Neural crest cell (in vitro differentiated cells): ENCODE results near the gene SCRN3. TPM values are rescaled to one million over a fixed set of nuclear protein-coding genes. Genes with fewer than 3 reads are reported as not detected.

Source experiments
- DNase-seq: peaks from one replicate; pipeline ENCODE4 v3.0.0; 2021; ENCODE audit warnings: low read depth, mixed read lengths, low spot score
- H3K27ac Mint-ChIP-seq: one replicate; pipeline ENCODE4 v1.8.0; 2021; ENCODE audit warnings: mild to moderate bottlenecking, mixed read lengths; ENCODE audit not compliant: unreplicated experiment
- H3K27me3 Mint-ChIP-seq: 2 replicates; pipeline ENCODE4 v1.8.0; 2021; ENCODE audit warnings: low read depth, mild to moderate bottlenecking, mixed read lengths
- H3K36me3 Mint-ChIP-seq: 2 replicates; pipeline ENCODE4 v1.8.0; 2021; ENCODE audit warnings: low read depth, mild to moderate bottlenecking, mixed read lengths
- H3K4me1 Mint-ChIP-seq: 2 replicates; pipeline ENCODE4 v1.8.0; 2021; ENCODE audit warnings: mixed read lengths
- H3K4me3 Mint-ChIP-seq: one replicate; pipeline ENCODE4 v1.8.0; 2021; ENCODE audit warnings: mild to moderate bottlenecking, mixed read lengths
- H3K9me3 Mint-ChIP-seq: 2 replicates; pipeline ENCODE4 v1.8.0; 2021; ENCODE audit warnings: mixed read lengths
- total RNA-seq: library from RNA; stranded (reverse); gene quantifications from 2 replicates; pipeline ENCODE4 v1.2.1, GENCODE V29; 2021
- TF ChIP-seq, protein P1 (sequence below): fragments of 200-600 bp; sonication (generic); conservative IDR thresholded peaks from 2 replicates; pipeline ENCODE4 v1.5.0; 2021; ENCODE audit warnings: antibody characterized with exemption, mild to moderate bottlenecking

Gene SCRN3
- total RNA-seq, 1 donor from 2014 or later: 30.9 TPM

DNA sequence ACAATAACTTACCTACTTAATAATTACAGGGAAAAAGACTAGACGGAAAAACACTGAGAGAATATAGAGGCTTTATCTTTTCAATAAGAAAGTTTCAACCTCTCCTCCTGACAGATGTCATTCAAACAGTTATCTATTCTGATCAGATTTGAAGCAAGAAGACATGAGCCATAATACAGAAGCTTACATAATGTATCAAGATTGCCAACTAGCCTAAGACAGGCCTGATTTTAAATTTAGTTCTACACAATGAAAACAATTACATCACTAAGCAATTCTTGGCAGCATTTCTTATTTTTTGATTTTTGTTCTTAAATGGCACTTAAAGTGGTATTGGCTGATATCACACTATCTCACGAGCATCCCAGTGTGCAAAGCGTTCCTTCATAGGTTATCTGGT is 49.7 kb downstream of the SCRN3 start:
- Mint-ChIP-seq H3K9me3 (no peaks in the 10 kb centered on the region), H3K4me3 (no peak overlapping the region), H3K27ac (no peak overlapping the region), H3K4me1 (no peaks in the 10 kb centered on the region), H3K36me3 (no peaks in the 10 kb centered on the region), H3K27me3 (no peaks in the 10 kb centered on the region)
- TF ChIP-seq, protein P1, sequence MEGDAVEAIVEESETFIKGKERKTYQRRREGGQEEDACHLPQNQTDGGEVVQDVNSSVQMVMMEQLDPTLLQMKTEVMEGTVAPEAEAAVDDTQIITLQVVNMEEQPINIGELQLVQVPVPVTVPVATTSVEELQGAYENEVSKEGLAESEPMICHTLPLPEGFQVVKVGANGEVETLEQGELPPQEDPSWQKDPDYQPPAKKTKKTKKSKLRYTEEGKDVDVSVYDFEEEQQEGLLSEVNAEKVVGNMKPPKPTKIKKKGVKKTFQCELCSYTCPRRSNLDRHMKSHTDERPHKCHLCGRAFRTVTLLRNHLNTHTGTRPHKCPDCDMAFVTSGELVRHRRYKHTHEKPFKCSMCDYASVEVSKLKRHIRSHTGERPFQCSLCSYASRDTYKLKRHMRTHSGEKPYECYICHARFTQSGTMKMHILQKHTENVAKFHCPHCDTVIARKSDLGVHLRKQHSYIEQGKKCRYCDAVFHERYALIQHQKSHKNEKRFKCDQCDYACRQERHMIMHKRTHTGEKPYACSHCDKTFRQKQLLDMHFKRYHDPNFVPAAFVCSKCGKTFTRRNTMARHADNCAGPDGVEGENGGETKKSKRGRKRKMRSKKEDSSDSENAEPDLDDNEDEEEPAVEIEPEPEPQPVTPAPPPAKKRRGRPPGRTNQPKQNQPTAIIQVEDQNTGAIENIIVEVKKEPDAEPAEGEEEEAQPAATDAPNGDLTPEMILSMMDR: no peak
- no peak for DNase-seq

- Mint-ChIP-seq H3K36me3 (no peaks in the 10 kb centered on the region), H3K4me1 (no peaks in the 10 kb centered on the region), H3K4me3 (no peak overlapping the region), H3K27me3 (no peaks in the 10 kb centered on the region), H3K27ac (no peak overlapping the region), H3K9me3 (no peaks in the 10 kb centered on the region)
- TF ChIP-seq, protein P1: no peak
- DNase-seq: no peak
Observed at GRCh38 chr2:174446531-174446930, 51.0 kb downstream of the SCRN3 start.

- no peak for DNase-seq
- no peaks in the 10 kb centered on the region for H3K36me3 Mint-ChIP-seq
- no peak overlapping the region for H3K27ac Mint-ChIP-seq
- no peak overlapping the region for H3K4me3 Mint-ChIP-seq
- no peaks in the 10 kb centered on the region for H3K27me3 Mint-ChIP-seq
- H3K4me1 Mint-ChIP-seq: no peaks in the 10 kb centered on the region
- TF ChIP-seq, protein P1: no peak
- H3K9me3 Mint-ChIP-seq: no peaks in the 10 kb centered on the region
Observed at GRCh38 chr2:174449033-174449432, 53.5 kb downstream of the SCRN3 start.

DNA sequence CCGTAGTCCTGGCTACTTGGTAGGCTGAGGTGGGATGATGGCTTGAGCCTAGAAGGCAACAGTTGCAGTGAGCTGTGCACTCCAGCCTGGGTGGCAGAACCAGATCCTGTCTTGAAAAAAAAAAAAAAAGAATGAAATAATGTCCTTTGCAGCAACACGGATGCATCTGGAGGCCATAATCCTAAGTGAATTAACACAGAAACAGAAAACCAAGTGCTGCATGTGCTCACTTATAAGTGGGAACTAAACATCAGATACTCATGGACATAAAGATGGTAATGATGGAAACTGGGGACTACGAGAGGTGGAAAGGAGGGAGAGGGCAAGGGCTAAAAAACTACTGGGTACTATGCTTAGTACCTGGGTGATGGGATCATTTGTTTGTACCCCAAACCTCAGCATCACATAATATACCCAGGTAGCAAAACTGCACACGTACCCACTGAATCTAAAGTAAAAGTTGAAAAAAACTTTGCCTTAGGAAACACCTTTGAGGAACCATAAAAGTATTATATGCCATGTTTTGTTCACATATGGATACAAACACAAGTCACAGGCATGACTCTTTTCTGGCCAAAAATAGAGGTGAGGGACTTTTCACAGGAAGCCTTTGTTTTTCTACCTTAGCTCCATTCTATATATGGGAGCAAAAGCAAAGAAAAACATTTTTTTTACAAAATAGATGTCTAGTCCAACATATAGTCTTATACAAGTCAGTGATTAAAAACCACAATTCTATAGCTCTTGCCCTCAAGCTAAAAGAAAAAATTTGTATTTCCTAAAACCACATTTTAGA is 54.7 kb downstream of the SCRN3 start:
- no peak for DNase-seq
- TF ChIP-seq, protein P1: no peak
- H3K36me3 Mint-ChIP-seq: no peaks in the 10 kb centered on the region
- no peak overlapping the region for H3K4me3 Mint-ChIP-seq
- H3K4me1 Mint-ChIP-seq: peaks cover 4% of the 10 kb centered on the region
- H3K9me3 Mint-ChIP-seq: no peaks in the 10 kb centered on the region
- H3K27me3 Mint-ChIP-seq: no peaks in the 10 kb centered on the region
- H3K27ac Mint-ChIP-seq: no peak overlapping the region

DNA sequence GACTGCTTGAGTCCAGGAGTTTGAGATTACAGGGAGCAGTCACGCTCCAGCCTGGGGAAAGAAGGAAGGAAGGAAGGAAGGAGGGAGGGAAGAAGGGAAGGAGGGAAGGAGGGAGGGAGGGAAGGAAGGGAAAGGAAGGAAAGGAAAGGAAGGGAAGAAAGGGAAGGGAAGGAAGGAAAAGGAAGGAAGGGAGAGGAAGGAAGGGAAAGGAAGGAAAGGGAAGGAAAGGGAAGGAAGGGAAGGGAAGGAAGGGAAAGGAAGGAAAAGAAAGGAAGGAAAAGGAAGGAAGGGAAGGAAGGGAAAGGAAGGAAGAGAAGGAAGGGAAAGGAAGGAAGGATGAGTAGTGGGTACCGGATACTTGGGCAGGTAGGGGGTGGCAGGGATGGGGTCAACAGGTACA is 59.0 kb downstream of the SCRN3 start:
- H3K27me3 Mint-ChIP-seq: no peaks in the 10 kb centered on the region
- H3K27ac Mint-ChIP-seq: no peak overlapping the region
- H3K4me3 Mint-ChIP-seq: no peak overlapping the region
- peaks cover 7% of the 10 kb centered on the region for H3K4me1 Mint-ChIP-seq
- TF ChIP-seq, protein P1: no peak
- no peaks in the 10 kb centered on the region for H3K36me3 Mint-ChIP-seq
- no peaks in the 10 kb centered on the region for H3K9me3 Mint-ChIP-seq
- DNase-seq: no peak
